GM12873 (cell line): Measurements from ENCODE around the gene SAMD4B.

Experiments used
- TF ChIP-seq, protein P1 (sequence below): IDR thresholded peaks from 2 replicates; pipeline ENCODE4 v1.5.1; 2012; ENCODE audit warnings: low read depth, mild to moderate bottlenecking, moderate library complexity, low read length, control low read depth; ENCODE audit not compliant: insufficient read depth; ENCODE audit errors: missing control alignments

SAMD4B gene

DNA sequence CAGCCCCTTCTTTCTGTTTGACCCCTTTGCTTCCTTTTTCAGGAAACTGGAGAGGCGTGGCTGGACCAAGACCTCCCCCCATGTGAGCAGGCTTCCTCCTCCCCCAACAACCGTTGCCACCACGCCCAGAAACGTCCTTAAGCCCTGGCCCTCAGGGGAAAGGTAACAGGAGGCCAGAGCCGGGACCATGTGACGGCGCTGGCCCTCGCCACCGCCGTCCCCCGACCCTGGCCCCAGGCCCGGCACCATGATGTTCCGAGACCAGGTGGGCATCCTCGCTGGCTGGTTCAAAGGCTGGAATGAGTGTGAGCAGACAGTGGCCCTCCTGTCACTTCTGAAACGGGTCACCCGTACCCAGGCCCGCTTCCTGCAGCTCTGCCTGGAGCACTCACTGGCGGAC is 14.4 kb downstream of the SAMD4B start:
- TF ChIP-seq, protein P1, sequence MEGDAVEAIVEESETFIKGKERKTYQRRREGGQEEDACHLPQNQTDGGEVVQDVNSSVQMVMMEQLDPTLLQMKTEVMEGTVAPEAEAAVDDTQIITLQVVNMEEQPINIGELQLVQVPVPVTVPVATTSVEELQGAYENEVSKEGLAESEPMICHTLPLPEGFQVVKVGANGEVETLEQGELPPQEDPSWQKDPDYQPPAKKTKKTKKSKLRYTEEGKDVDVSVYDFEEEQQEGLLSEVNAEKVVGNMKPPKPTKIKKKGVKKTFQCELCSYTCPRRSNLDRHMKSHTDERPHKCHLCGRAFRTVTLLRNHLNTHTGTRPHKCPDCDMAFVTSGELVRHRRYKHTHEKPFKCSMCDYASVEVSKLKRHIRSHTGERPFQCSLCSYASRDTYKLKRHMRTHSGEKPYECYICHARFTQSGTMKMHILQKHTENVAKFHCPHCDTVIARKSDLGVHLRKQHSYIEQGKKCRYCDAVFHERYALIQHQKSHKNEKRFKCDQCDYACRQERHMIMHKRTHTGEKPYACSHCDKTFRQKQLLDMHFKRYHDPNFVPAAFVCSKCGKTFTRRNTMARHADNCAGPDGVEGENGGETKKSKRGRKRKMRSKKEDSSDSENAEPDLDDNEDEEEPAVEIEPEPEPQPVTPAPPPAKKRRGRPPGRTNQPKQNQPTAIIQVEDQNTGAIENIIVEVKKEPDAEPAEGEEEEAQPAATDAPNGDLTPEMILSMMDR = no peak

DNA sequence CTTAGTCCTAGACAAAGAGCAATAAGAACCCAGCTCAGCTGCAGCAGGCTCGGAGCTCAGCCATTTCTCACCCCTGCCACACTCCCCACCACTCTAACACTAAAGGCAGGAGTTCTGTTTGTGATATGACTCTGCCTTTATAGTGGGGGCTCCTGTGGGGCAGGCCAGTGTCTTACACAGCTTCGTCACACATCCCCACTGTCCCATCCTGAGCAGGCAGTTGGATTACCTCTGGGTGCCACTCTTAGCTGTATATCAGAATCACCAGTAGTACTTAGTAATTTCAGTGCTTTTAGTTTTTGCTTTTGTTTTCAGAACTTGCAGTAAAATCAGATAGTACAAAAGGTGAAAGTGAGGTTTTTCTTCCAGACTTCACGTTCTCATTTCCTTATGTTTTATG is 16.8 kb downstream of the SAMD4B start:
- TF ChIP-seq, protein P1 = no peak

DNA sequence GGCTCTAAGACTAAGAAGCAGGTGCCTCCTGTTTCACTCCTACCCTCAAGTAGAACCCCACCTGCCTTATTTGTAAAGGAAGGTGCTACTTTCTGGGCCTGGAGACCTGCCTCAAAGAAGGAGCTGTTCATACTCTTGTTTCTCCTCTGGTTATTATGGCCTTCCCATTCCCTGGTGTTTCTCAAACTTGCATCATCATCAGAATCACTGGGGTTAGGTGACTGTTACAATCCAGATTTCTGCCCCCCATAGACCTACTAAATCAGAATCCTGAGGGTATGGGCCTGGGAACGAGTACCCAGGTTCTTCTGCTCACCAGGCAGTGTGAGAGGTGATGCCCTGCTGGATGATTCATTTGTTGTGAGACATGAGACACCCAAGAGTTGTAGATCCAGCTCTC is 18.4 kb downstream of the SAMD4B start:
- TF ChIP-seq, protein P1 = no peak

DNA sequence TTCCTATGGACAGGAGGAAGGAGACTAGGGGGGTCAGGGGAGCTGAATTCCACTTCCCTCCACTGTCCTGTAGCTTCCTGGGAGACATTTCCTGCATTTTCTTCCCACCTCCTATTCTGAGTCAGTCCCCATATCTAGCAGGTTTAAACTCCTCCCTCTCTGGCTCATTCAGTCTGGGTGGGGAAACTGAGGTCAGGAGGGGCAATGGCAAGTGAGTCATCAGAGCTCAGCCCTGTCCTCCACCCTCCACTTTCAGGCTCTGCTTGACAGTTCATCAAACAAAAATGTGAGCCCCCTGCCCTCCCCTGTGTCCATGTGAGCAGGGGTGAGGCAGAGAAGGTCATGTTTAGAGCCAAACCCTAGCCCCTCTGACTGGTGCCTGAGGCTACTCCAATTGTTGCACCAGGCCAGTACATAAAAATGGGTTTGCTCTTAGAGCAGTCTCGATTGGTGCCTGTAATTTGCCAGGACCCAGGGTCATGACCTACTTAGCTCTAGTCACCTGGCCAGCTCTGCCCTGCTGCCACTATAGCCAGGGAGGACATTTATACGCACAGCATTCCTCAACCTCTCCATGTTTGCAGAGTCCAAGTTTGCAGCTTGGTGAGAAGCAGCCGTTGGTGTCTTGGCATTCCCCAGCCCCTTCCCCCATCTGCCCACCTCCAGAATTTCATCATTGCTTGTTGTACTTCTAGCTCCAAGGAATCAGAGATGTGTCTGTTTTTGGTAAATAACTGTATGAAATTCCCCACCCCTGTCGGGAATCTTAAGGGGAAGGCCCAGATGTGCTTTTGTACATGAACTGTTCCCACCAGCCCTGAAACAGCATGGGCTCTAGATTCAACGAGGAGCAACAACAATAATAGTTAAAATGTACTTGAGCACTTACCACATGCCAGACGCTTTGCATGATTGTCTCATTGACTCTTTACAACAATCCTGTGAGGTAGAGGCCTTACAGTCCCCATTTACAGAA is 20.7 kb downstream of the SAMD4B start:
- TF ChIP-seq, protein P1 = no peak

DNA sequence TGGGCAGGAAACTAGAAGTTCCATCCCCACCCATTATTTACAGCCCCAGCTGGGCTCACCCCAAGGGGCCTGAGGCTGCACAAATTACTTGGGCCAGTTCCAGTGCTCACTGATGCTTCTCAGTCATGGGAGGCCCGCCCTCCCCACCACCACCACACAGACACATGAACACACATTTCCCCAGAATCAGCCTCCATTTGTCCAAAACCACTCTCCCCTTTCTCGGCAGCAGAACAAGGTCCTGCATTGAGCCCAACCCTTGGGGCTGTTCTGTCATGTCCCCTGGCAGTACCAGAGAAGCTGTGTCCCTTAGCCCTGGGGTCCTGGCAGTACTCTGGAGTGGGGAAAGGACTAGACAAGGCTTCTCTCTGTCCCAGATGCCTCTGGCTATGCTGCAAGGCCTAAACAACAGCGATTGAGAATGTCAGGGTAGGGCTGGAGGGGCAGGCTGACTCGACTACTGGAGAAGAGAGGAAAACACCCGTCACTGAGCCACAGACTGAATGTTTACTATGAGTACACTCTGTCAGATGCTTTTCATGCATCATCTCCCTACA is 21.8 kb downstream of the SAMD4B start:
- TF ChIP-seq, protein P1 = no peak

DNA sequence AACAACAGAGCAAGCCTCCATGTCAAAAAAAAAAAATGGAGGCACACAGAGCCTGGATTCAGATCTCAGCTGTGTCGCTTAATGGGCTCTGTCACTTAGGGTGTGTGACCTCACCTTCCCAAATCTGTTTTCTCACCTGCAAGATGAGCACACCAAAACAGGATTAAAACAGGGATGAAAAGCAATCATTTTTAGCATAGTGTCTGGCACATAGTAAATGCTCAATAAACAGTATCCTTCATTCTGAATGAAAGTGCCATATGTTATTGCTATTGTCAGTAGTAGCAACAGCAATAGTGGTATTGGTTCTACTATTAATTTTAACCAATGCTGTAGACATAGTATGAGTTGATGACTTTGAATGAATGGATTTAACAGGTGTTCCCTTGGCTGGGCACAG is 23.3 kb downstream of the SAMD4B start:
- TF ChIP-seq, protein P1 = no peak

DNA sequence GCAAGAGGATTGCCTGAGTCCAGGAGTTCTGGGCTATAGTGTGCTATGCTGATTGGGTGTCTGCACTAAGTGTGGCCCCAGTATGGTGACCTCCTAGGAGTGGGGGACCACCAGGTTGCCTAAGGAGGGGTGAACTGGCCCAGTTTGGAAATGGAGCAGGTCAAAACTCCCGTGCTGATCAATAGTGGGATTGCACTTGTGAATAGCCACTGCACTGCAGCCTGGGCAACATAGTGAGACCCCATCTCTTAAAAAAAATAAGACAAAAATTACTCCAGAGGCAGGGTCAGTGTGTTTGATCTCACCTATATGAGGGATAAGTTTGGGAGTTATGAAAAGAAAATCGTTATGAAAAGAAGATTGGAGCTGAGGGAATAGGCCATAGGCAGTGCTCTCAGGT is 27.0 kb downstream of the SAMD4B start:
- TF ChIP-seq, protein P1 = no peak
